Upper lobe of left lung (tissue), 6 donors: Measurements from ENCODE around the gene HHIPL2. TPM values are rescaled to one million over a fixed set of nuclear protein-coding genes. Genes with fewer than 3 reads are reported as not detected.
A peak's percentile ranks its signal among the peaks of the same experiment; 100 is the strongest.
"Not testable (repeated sequence)": the region's sequence is repeated elsewhere in the genome, so short reads cannot be mapped to it uniquely, and the experiment has no call there.

ENCODE experiments used
- ATAC-seq, 2 donors: fragments of 200-7000 bp; cut with Tn5 transposase; one replicate each; pipeline ENCODE4 v1.9.1; 2022; ENCODE audit warnings: mild to moderate bottlenecking in 2 of 2, moderate library complexity in 2 of 2; ENCODE audit not compliant: low FRiP score in 2 of 2
- DNase-seq, 2 donors: peaks; one replicate each; pipeline ENCODE4 v3.0.0-alpha.2; 2019 to 2020
- H3K27ac ChIP-seq, 4 donors: fragments of 200-600 bp; sonication (generic); one replicate each; pipeline ENCODE4 v1.5.1; 2016 to 2019
- H3K27me3 ChIP-seq, 4 donors: fragments of 200-600 bp; sonication (generic); one replicate each; pipeline ENCODE4 v1.5.1; 2017 to 2019
- H3K36me3 ChIP-seq, 4 donors: fragments of 200-600 bp; sonication (generic); one replicate each; pipeline ENCODE4 v1.5.1; 2016 to 2019
- H3K4me1 ChIP-seq, 4 donors: fragments of 200-600 bp; sonication (generic); one replicate each; pipeline ENCODE4 v1.5.1; 2018 to 2019
- H3K4me3 ChIP-seq, 4 donors: fragments of 200-600 bp; sonication (generic); one replicate each; pipeline ENCODE4 v1.5.1; 2017 to 2019; ENCODE audit warnings: mild to moderate bottlenecking in 2 of 4, moderate library complexity in 1 of 4
- H3K9me3 ChIP-seq, 4 donors: fragments of 200-600 bp; sonication (generic); one replicate each; pipeline ENCODE4 v1.5.1; 2018 to 2019
- CTCF ChIP-seq, 6 experiments: fragments of 450-650 bp in 4 of 6; fragments of 200-600 bp in 2 of 6; sonication (generic) in 2 of 6; IDR thresholded peaks; one replicate each; pipeline ENCODE4 v1.5.1; 2016 to 2019; ENCODE audit warnings: antibody characterized with exemption in 6 of 6
- EP300 ChIP-seq, 4 donors: sonication (generic); formaldehyde crosslinking; IDR thresholded peaks; one replicate each; pipeline ENCODE4 v1.5.1; 2017; ENCODE audit warnings: antibody characterized with exemption in 4 of 4, control low read depth in 2 of 4
- POLR2A ChIP-seq, 4 donors: fragments of 450-650 bp; IDR thresholded peaks; one replicate each; pipeline ENCODE4 v1.5.1; 2016 to 2017; ENCODE audit warnings: antibody characterized with exemption in 4 of 4, mild to moderate bottlenecking in 2 of 4
- POLR2AphosphoS5 ChIP-seq, 2 donors: sonication (generic); formaldehyde crosslinking; IDR thresholded peaks; one replicate each; pipeline ENCODE4 v1.5.1; 2017; ENCODE audit warnings: antibody characterized with exemption in 2 of 2
- WGBS, 2 donors: methylation state at CpG; one replicate each; pipeline ENCODE4 v1.1.5; 2017 to 2018; 5-methylcytosine and 5-hydroxymethylcytosine counted together
- total RNA-seq, 6 donors: library from RNA; depleted of rRNA in 4 of 6; stranded (reverse); fragments of >200 nt in 4 of 6; gene quantifications; one replicate each; pipeline versions ENCODE4 v1.1.0 to v1.2.1, GENCODE V29; 2016 to 2021
- donor health status: DM: no; HTN: no; CAD: no; lungs with moderate emphysema.
- donor health status: DM: no; HTN: yes; CAD: no; lungs with severe emphysema.

HHIPL2 gene
- total RNA-seq, 6 donors from 2014 or later = 0.22 to 1.0 (median 0.76) TPM; not detected in 3

GRCh38 chr1:222525951-222526350 is 22.0 kb downstream of the HHIPL2 start:
- no peaks in the 10 kb centered on the region for H3K9me3 ChIP-seq
- DNase-seq = no peak
- no peaks in the 10 kb centered on the region for H3K27me3 ChIP-seq
- WGBS, 2 donors = 71 to 75% methylated on average over 2 of the region's 2 CpGs
- TF ChIP-seq POLR2A (IDR thresholded peaks at IDR 0.05) (no peak), POLR2AphosphoS5 (IDR thresholded peaks at IDR 0.05) (no peak), CTCF (IDR thresholded peaks at IDR 0.05) (no peak), EP300 (IDR thresholded peaks at IDR 0.05) (no peak)
- no peak overlapping the region for H3K27ac ChIP-seq
- H3K4me3 ChIP-seq = no peak overlapping the region
- no peaks in the 10 kb centered on the region for H3K4me1 ChIP-seq
- H3K36me3 ChIP-seq = no peaks in the 10 kb centered on the region
- no peak for ATAC-seq

GRCh38 chr1:222523852-222524251 is 24.1 kb downstream of the HHIPL2 start:
- DNase-seq (no peak), ATAC-seq (no peak)
- Histone ChIP-seq H3K4me1 (no peaks in the 10 kb centered on the region), H3K4me3 (no peak overlapping the region), H3K9me3 (no peaks in the 10 kb centered on the region), H3K27me3 (no peaks in the 10 kb centered on the region), H3K36me3 (no peaks in the 10 kb centered on the region), H3K27ac (no peak overlapping the region)
- TF ChIP-seq POLR2AphosphoS5 (IDR thresholded peaks at IDR 0.05) (no peak), POLR2A (IDR thresholded peaks at IDR 0.05) (no peak), EP300 (IDR thresholded peaks at IDR 0.05) (no peak), CTCF (IDR thresholded peaks at IDR 0.05) (no peak)
- WGBS, 2 donors = 65 to 66% methylated on average over 3 of the region's 3 CpGs

- Histone ChIP-seq H3K27ac (no peak overlapping the region), H3K4me1 (no peaks in the 10 kb centered on the region), H3K9me3 (no peaks in the 10 kb centered on the region), H3K4me3 (no peak overlapping the region), H3K36me3 (no peaks in the 10 kb centered on the region), H3K27me3 (no peaks in the 10 kb centered on the region)
- DNase-seq = no peak
- 69 to 70% methylated on average over 8 of the region's 8 CpGs for WGBS, 2 donors
- TF ChIP-seq POLR2A (IDR thresholded peaks at IDR 0.05) = no peak
- TF ChIP-seq POLR2AphosphoS5 (IDR thresholded peaks at IDR 0.05) = no peak
- no peak for TF ChIP-seq CTCF (IDR thresholded peaks at IDR 0.05)
- TF ChIP-seq EP300 (IDR thresholded peaks at IDR 0.05) = no peak
- no peak for ATAC-seq
These were observed 25.6 kb downstream of the HHIPL2 start for GRCh38 chr1:222522105-222522915.

- TF ChIP-seq POLR2AphosphoS5 (IDR thresholded peaks at IDR 0.05) = no peak
- no peak for TF ChIP-seq POLR2A (IDR thresholded peaks at IDR 0.05)
- TF ChIP-seq EP300 (IDR thresholded peaks at IDR 0.05) = no peak
- TF ChIP-seq CTCF (IDR thresholded peaks at IDR 0.05) = no peak
- ATAC-seq = no peak
These were observed 26.4 kb downstream of the HHIPL2 start for GRCh38 chr1:222521299-222522104.

GRCh38 chr1:222489496-222489895 is 58.4 kb downstream of the HHIPL2 start:
- WGBS, 2 donors = 84 to 96% methylated on average over 4 of the region's 5 CpGs

More at GRCh38 chr1:222521299-222522104, 26.4 kb downstream of the HHIPL2 start:
- H3K27me3 ChIP-seq = no peaks in the 10 kb centered on the region
- H3K4me3 ChIP-seq = no peak overlapping the region
- no peaks in the 10 kb centered on the region for H3K4me1 ChIP-seq
- H3K9me3 ChIP-seq = no peaks in the 10 kb centered on the region
- H3K27ac ChIP-seq = no peak overlapping the region
- H3K36me3 ChIP-seq = no peaks in the 10 kb centered on the region
- DNase-seq = no peak
- WGBS, 2 donors = 76 to 83% methylated on average over 7 of the region's 7 CpGs

GRCh38 chr1:222487774-222488173 is 60.1 kb downstream of the HHIPL2 start:
- H3K9me3 ChIP-seq, H3K27ac ChIP-seq, ATAC-seq, H3K4me3 ChIP-seq, H3K4me1 ChIP-seq, H3K36me3 ChIP-seq, H3K27me3 ChIP-seq: not testable (repeated sequence)
- DNase-seq = peak in 1 of 2 donors; percentile 34
- WGBS, 2 donors = no CpG with 5 or more reads among the region's 27 CpGs

More at GRCh38 chr1:222489496-222489895, 58.4 kb downstream of the HHIPL2 start:
- H3K9me3 ChIP-seq, H3K4me1 ChIP-seq, DNase-seq, H3K4me3 ChIP-seq, ATAC-seq, H3K36me3 ChIP-seq, H3K27ac ChIP-seq, H3K27me3 ChIP-seq: not testable (repeated sequence)

- not testable (repeated sequence) for ATAC-seq, H3K4me3 ChIP-seq, DNase-seq, H3K36me3 ChIP-seq, H3K27me3 ChIP-seq, H3K4me1 ChIP-seq, H3K9me3 ChIP-seq, H3K27ac ChIP-seq
- 67% methylated on average over 4 of the region's 4 CpGs; no CpG with 5 or more reads in 1 of the 2 donors for WGBS, 2 donors
These were observed 63.9 kb downstream of the HHIPL2 start for GRCh38 chr1:222484005-222484404.

- H3K4me1 ChIP-seq, ATAC-seq, H3K27me3 ChIP-seq, H3K4me3 ChIP-seq, H3K27ac ChIP-seq, H3K36me3 ChIP-seq, DNase-seq, H3K9me3 ChIP-seq: not testable (repeated sequence)
- 52 to 73% methylated on average over 6 of the region's 7 CpGs for WGBS, 2 donors
These were observed 68.3 kb downstream of the HHIPL2 start for GRCh38 chr1:222479567-222479966.
